BLaER1 (cell line): Measurements from ENCODE around the gene DLL1.

ENCODE experiments used
- H3K27ac ChIP-seq: shearing (Covaris generic); formaldehyde crosslinking; 2 replicates; pipeline ENCODE4 v1.8.1; 2022
- H3K27me3 ChIP-seq: shearing (Covaris generic); formaldehyde crosslinking; 2 replicates; pipeline ENCODE4 v1.8.1; 2022
- H3K36me3 ChIP-seq: shearing (Covaris generic); formaldehyde crosslinking; 2 replicates; pipeline ENCODE4 v1.8.1; 2022
- H3K4me1 ChIP-seq: shearing (Covaris generic); formaldehyde crosslinking; 2 replicates; pipeline ENCODE4 v1.8.1; 2022
- H3K4me2 ChIP-seq: shearing (Covaris generic); formaldehyde crosslinking; 2 replicates; pipeline ENCODE4 v1.8.1; 2022
- H3K4me3 ChIP-seq: shearing (Covaris generic); formaldehyde crosslinking; 2 replicates; pipeline ENCODE4 v1.8.1; 2022
- H3K9ac ChIP-seq: shearing (Covaris generic); formaldehyde crosslinking; 2 replicates; pipeline ENCODE4 v1.8.1; 2022
- H3K9me3 ChIP-seq: shearing (Covaris generic); formaldehyde crosslinking; 2 replicates; pipeline ENCODE4 v1.8.1; 2022
- H4K20me1 ChIP-seq: shearing (Covaris generic); formaldehyde crosslinking; 2 replicates; pipeline ENCODE4 v1.8.1; 2022
- Cebpa-rat ChIP-seq: shearing (Covaris generic); IDR thresholded peaks from 2 replicates; pipeline ENCODE4 v1.8.1; 2022

Gene DLL1

GRCh38 chr6:170283212-170284081 is 7.4 kb downstream of the DLL1 start:
- H3K9me3 ChIP-seq: no peaks in the 10 kb centered on the region
- H3K4me1 ChIP-seq: peaks cover 31% of the 10 kb centered on the region
- no peak overlapping the region for H3K27ac ChIP-seq
- H3K36me3 ChIP-seq: no peaks in the 10 kb centered on the region
- no peak overlapping the region for H3K4me3 ChIP-seq
- H4K20me1 ChIP-seq: peaks cover 57% of the 10 kb centered on the region
- no peak for TF ChIP-seq Cebpa-rat
- no peak overlapping the region for H3K9ac ChIP-seq
- H3K4me2 ChIP-seq: no peak overlapping the region
- peaks cover 55% of the 10 kb centered on the region for H3K27me3 ChIP-seq

- peaks cover 49% of the 10 kb centered on the region for H4K20me1 ChIP-seq
- no peak overlapping the region for H3K27ac ChIP-seq
- H3K4me2 ChIP-seq: no peak overlapping the region
- H3K9ac ChIP-seq: no peak overlapping the region
- no peaks in the 10 kb centered on the region for H3K36me3 ChIP-seq
- H3K27me3 ChIP-seq: peaks cover 47% of the 10 kb centered on the region
- peaks cover 35% of the 10 kb centered on the region for H3K4me1 ChIP-seq
- no peaks in the 10 kb centered on the region for H3K9me3 ChIP-seq
- TF ChIP-seq Cebpa-rat: no peak
- no peak overlapping the region for H3K4me3 ChIP-seq
Observed at GRCh38 chr6:170282512-170283158, 8.2 kb downstream of the DLL1 start.

GRCh38 chr6:170281331-170282292 is 9.3 kb downstream of the DLL1 start:
- no peak for TF ChIP-seq Cebpa-rat
- Histone ChIP-seq H4K20me1 (peaks cover 39% of the 10 kb centered on the region), H3K9me3 (peaks cover 4% of the 10 kb centered on the region; the same call in 1 of the 2 replicates), H3K4me3 (no peak overlapping the region), H3K4me2 (no peak overlapping the region), H3K27me3 (peaks cover 36% of the 10 kb centered on the region), H3K36me3 (no peaks in the 10 kb centered on the region), H3K27ac (no peak overlapping the region), H3K9ac (no peak overlapping the region), H3K4me1 (peaks cover 45% of the 10 kb centered on the region)

- H3K9me3 ChIP-seq: peaks cover 8% of the 10 kb centered on the region; the same call in 1 of the 2 replicates
- no peak overlapping the region for H3K9ac ChIP-seq
- H3K4me3 ChIP-seq: no peak overlapping the region
- no peaks in the 10 kb centered on the region for H3K36me3 ChIP-seq
- H3K27ac ChIP-seq: no peak overlapping the region
- peak overlapping the region; percentile 66 for H3K4me2 ChIP-seq
- H3K27me3 ChIP-seq: peaks cover 27% of the 10 kb centered on the region
- H4K20me1 ChIP-seq: peaks cover 32% of the 10 kb centered on the region; the same call in 1 of the 2 replicates
- peaks cover 54% of the 10 kb centered on the region for H3K4me1 ChIP-seq
- no peak for TF ChIP-seq Cebpa-rat
Observed at GRCh38 chr6:170280689-170281045, 10.2 kb downstream of the DLL1 start.

GRCh38 chr6:170279977-170280688 is 10.7 kb downstream of the DLL1 start:
- no peak for TF ChIP-seq Cebpa-rat
- Histone ChIP-seq H3K9me3 (peaks cover 8% of the 10 kb centered on the region; the same call in 1 of the 2 replicates), H3K36me3 (no peaks in the 10 kb centered on the region), H3K27ac (no peak overlapping the region), H3K27me3 (peaks cover 21% of the 10 kb centered on the region), H4K20me1 (peaks cover 27% of the 10 kb centered on the region; the same call in 1 of the 2 replicates), H3K4me2 (peak overlapping the region; percentile 66), H3K4me1 (peaks cover 55% of the 10 kb centered on the region), H3K4me3 (no peak overlapping the region), H3K9ac (no peak overlapping the region)

GRCh38 chr6:170279426-170279825 is 11.5 kb downstream of the DLL1 start:
- Histone ChIP-seq H3K9me3 (peaks cover 8% of the 10 kb centered on the region; the same call in 1 of the 2 replicates), H3K4me1 (peaks cover 55% of the 10 kb centered on the region), H3K4me2 (peak overlapping the region; percentile 66), H3K27me3 (peaks cover 14% of the 10 kb centered on the region), H3K4me3 (no peak overlapping the region), H3K36me3 (no peaks in the 10 kb centered on the region), H3K9ac (no peak overlapping the region), H3K27ac (no peak overlapping the region), H4K20me1 (peaks cover 20% of the 10 kb centered on the region; the same call in 1 of the 2 replicates)
- TF ChIP-seq Cebpa-rat: no peak

- H3K36me3 ChIP-seq: no peaks in the 10 kb centered on the region
- H3K27me3 ChIP-seq: peaks cover 10% of the 10 kb centered on the region
- peaks cover 19% of the 10 kb centered on the region; the same call in 1 of the 2 replicates for H4K20me1 ChIP-seq
- H3K27ac ChIP-seq: no peak overlapping the region
- peaks cover 55% of the 10 kb centered on the region for H3K4me1 ChIP-seq
- H3K4me3 ChIP-seq: no peak overlapping the region
- TF ChIP-seq Cebpa-rat: no peak
- H3K9ac ChIP-seq: no peak overlapping the region; the same call in 1 of the 2 replicates
- H3K9me3 ChIP-seq: peaks cover 8% of the 10 kb centered on the region; the same call in 1 of the 2 replicates
- H3K4me2 ChIP-seq: peak overlapping the region; percentile 66
Observed at GRCh38 chr6:170278743-170279094, 12.2 kb downstream of the DLL1 start.

GRCh38 chr6:170277893-170278742 is 12.8 kb downstream of the DLL1 start:
- peaks cover 15% of the 10 kb centered on the region for H3K27me3 ChIP-seq
- H3K9ac ChIP-seq: no peak overlapping the region; the same call in 1 of the 2 replicates
- H3K4me3 ChIP-seq: no peak overlapping the region
- no peak for TF ChIP-seq Cebpa-rat
- peaks cover 19% of the 10 kb centered on the region; the same call in 1 of the 2 replicates for H4K20me1 ChIP-seq
- no peaks in the 10 kb centered on the region for H3K36me3 ChIP-seq
- H3K4me2 ChIP-seq: peak overlapping the region; percentile 66
- H3K27ac ChIP-seq: no peak overlapping the region
- H3K4me1 ChIP-seq: peaks cover 55% of the 10 kb centered on the region
- H3K9me3 ChIP-seq: peaks cover 8% of the 10 kb centered on the region; the same call in 1 of the 2 replicates
